ENCODE data around the gene CCDC134. TPM values are rescaled to one million over a fixed set of nuclear protein-coding genes. Genes with fewer than 3 reads are reported as not detected.

The CCDC134 gene
- total RNA-seq, 4 donors from 2014 or later, result 6.5 to 9.6 (median 8.2) TPM

GRCh38 chr22:41836551-41836950 lies 36.1 kb downstream of the CCDC134 start:
- Histone ChIP-seq H3K36me3 (peaks cover 0 to 19% (median 0%) of the 10 kb centered on the region in 3 donors), H3K4me3 (no peak overlapping the region), H3K9me3 (no peaks in the 10 kb centered on the region), H3K27ac (peak overlapping the region in 3 of 4 donors; percentile 44 to 100 (median 56)), H3K27me3 (no peaks in the 10 kb centered on the region), H3K4me1 (peaks cover 0 to 83% (median 45%) of the 10 kb centered on the region in 4 donors)
- TF ChIP-seq EP300 (IDR thresholded peaks at IDR 0.05) (no peak), CTCF (IDR thresholded peaks at IDR 0.05) (no peak), POLR2A (IDR thresholded peaks at IDR 0.05) (no peak)
- 66 to 76% methylated on average over 2 of the region's 2 CpGs for WGBS, 2 donors
- no peak for DNase-seq (ENCODE audit: low spot score in 2 of 2)

- peak overlapping the region; percentile 43 to 91 (median 78) for H3K27ac ChIP-seq
- no peak overlapping the region for H3K4me3 ChIP-seq
- no peaks in the 10 kb centered on the region for H3K27me3 ChIP-seq
- no peak for DNase-seq (ENCODE audit: low spot score in 2 of 2)
- peaks cover 0 to 19% (median 0%) of the 10 kb centered on the region in 3 donors for H3K36me3 ChIP-seq
- H3K9me3 ChIP-seq, result no peaks in the 10 kb centered on the region
- peaks cover 0 to 98% (median 61%) of the 10 kb centered on the region in 4 donors for H3K4me1 ChIP-seq
- WGBS, 2 donors, result 27 to 42% methylated on average over 1 of the region's 1 CpG
- TF ChIP-seq POLR2A (IDR thresholded peaks at IDR 0.05), result no peak
- no peak for TF ChIP-seq EP300 (IDR thresholded peaks at IDR 0.05)
- no peak for TF ChIP-seq CTCF (IDR thresholded peaks at IDR 0.05)
Measured at GRCh38 chr22:41838842-41839618, 38.6 kb downstream of the CCDC134 start.

- TF ChIP-seq POLR2A (IDR thresholded peaks at IDR 0.05) (no peak), CTCF (IDR thresholded peaks at IDR 0.05) (no peak), EP300 (IDR thresholded peaks at IDR 0.05) (no peak)
- Histone ChIP-seq H3K27me3 (no peaks in the 10 kb centered on the region), H3K36me3 (peaks cover 0 to 19% (median 0%) of the 10 kb centered on the region in 3 donors), H3K27ac (peak overlapping the region; percentile 54 to 91 (median 78)), H3K4me1 (peaks cover 0 to 98% (median 69%) of the 10 kb centered on the region in 4 donors), H3K9me3 (no peaks in the 10 kb centered on the region), H3K4me3 (no peak overlapping the region)
- WGBS, 2 donors, result 77 to 84% methylated on average over 5 of the region's 5 CpGs
- DNase-seq (ENCODE audit: low spot score in 2 of 2), result no peak
Measured at GRCh38 chr22:41840216-41840615, 39.7 kb downstream of the CCDC134 start.

GRCh38 chr22:41841085-41841712 lies 40.7 kb downstream of the CCDC134 start:
- Histone ChIP-seq H3K4me3 (peak overlapping the region in 1 of 4 donors; percentile 11), H3K27me3 (no peaks in the 10 kb centered on the region), H3K27ac (peak overlapping the region; percentile 54 to 91 (median 78)), H3K4me1 (peaks cover 0 to 98% (median 74%) of the 10 kb centered on the region in 4 donors), H3K36me3 (peaks cover 0 to 10% (median 0%) of the 10 kb centered on the region in 3 donors), H3K9me3 (no peaks in the 10 kb centered on the region)
- TF ChIP-seq CTCF (IDR thresholded peaks at IDR 0.05) (no peak), EP300 (IDR thresholded peaks at IDR 0.05) (peak; percentile 56 to 69), POLR2A (IDR thresholded peaks at IDR 0.05) (peak in 1 of 2 donors; percentile 18)
- DNase-seq (ENCODE audit: low spot score in 2 of 2), result peak in 1 of 2 donors; percentile 55
- 21% methylated on average over 3 of the region's 3 CpGs for WGBS, 2 donors

All from tibial nerve (tissue), 4 donors.